CD4-positive, alpha-beta T cell (primary cell): Measurements from ENCODE around the gene TMEM132D. TPM values are rescaled to one million over a fixed set of nuclear protein-coding genes. Genes with fewer than 3 reads are reported as not detected.

ENCODE experiments used
- ATAC-seq: fragments of 200-7000 bp; cut with Tn5 transposase; one replicate; pipeline ENCODE4 v1.10.0; 2022; ENCODE audit warnings: mild to moderate bottlenecking; ENCODE audit not compliant: poor library complexity
- CTCF ChIA-PET: fragments of 350-600 bp; sonication (Branson Sonifier 250); formaldehyde crosslinking; loops from one replicate; lab custom pipeline; 2021; ENCODE audit warnings: antibody characterized with exemption, inconsistent platforms; lab: Charles Lee
- POLR2A ChIA-PET: fragments of 350-600 bp; sonication (Branson Sonifier 250); formaldehyde crosslinking; loops from one replicate; lab custom pipeline; 2021; ENCODE audit warnings: antibody characterized with exemption, inconsistent platforms; lab: Charles Lee
- DNase-seq, 14 experiments: peaks; one replicate each; pipeline ENCODE4 v3.0.0-alpha.2; 2013 to 2020; ENCODE audit warnings: mixed read lengths in 2 of 14
- H3K27ac ChIP-seq, 2 donors: one replicate each; pipeline versions ENCODE4 v1.5.1 to v1.7.0; 2013; ENCODE audit warnings: low read length in 2 of 2, low read depth in 1 of 2, mild to moderate bottlenecking in 1 of 2
- H3K27me3 ChIP-seq, 2 experiments: 1 replicate in 1 of 2; 2 replicates in 1 of 2; pipeline versions ENCODE4 v1.6.1 to v1.7.0; 2013; ENCODE audit warnings: low read length in 2 of 2, control low read depth in 1 of 2, mild to moderate bottlenecking in 1 of 2, moderate library complexity in 1 of 2; ENCODE audit not compliant: insufficient read depth in 2 of 2, control insufficient read depth in 1 of 2
- H3K36me3 ChIP-seq: one replicate; pipeline ENCODE4 v1.6.1; 2013; ENCODE audit warnings: low read length, control low read depth; ENCODE audit not compliant: insufficient read depth
- H3K4me1 ChIP-seq: one replicate; pipeline ENCODE4 v1.6.1; 2013; ENCODE audit warnings: low read length, control low read depth; ENCODE audit not compliant: insufficient read depth
- H3K4me3 ChIP-seq: one replicate; pipeline ENCODE4 v1.5.1; 2013; ENCODE audit warnings: mild to moderate bottlenecking, low read length, moderate library complexity
- H3K9me3 ChIP-seq, 2 experiments: 1 replicate in 1 of 2; 2 replicates in 1 of 2; pipeline versions ENCODE4 v1.6.1 to v1.7.0; 2013; ENCODE audit warnings: low read length in 2 of 2, mild to moderate bottlenecking in 2 of 2, control low read depth in 1 of 2, moderate library complexity in 1 of 2; ENCODE audit not compliant: control insufficient read depth in 1 of 2, insufficient read depth in 1 of 2
- H3K27ac Mint-ChIP-seq: one replicate; pipeline ENCODE4 v1.8.0; 2020; ENCODE audit warnings: mixed read lengths
- H3K27me3 Mint-ChIP-seq: one replicate; pipeline ENCODE4 v1.8.0; 2021; ENCODE audit warnings: mixed read lengths
- H3K36me3 Mint-ChIP-seq: one replicate; pipeline ENCODE4 v1.8.0; 2021; ENCODE audit warnings: low read depth, mixed read lengths
- H3K4me1 Mint-ChIP-seq: one replicate; pipeline ENCODE4 v1.8.0; 2021; ENCODE audit warnings: low read depth, mixed read lengths
- H3K4me3 Mint-ChIP-seq: one replicate; pipeline ENCODE4 v1.8.0; 2020; ENCODE audit warnings: mild to moderate bottlenecking, mixed read lengths
- H3K9me3 Mint-ChIP-seq: one replicate; pipeline ENCODE4 v1.8.0; 2020; ENCODE audit warnings: mixed read lengths
- intact Hi-C, 2 experiments: fragments of 100-400 bp; cut with DNase I in 1 of 2; cut with micrococcal nuclease in 1 of 2; formaldehyde crosslinking; loops; one replicate each; pipeline versions ENCODE4 v1.15.1 to v1.9.0; 2023 to 2025; cut with DNase I, micrococcal nuclease
- total RNA-seq, 174 experiments: library from RNA in 2 of 174; stranded (reverse) in 2 of 174; gene quantifications; one replicate each; pipeline ENCODE4 v1.2.3 and lab custom pipeline; 2021 to 2026
- TF ChIP-seq, protein P1 (sequence below): fragments of 200-600 bp; IDR thresholded peaks from one replicate; pipeline ENCODE4 v1.8.0; 2022; ENCODE audit warnings: antibody characterized with exemption, mild to moderate bottlenecking

The TMEM132D gene
- total RNA-seq, 2 experiments from 2014 or later, result not detected

DNA sequence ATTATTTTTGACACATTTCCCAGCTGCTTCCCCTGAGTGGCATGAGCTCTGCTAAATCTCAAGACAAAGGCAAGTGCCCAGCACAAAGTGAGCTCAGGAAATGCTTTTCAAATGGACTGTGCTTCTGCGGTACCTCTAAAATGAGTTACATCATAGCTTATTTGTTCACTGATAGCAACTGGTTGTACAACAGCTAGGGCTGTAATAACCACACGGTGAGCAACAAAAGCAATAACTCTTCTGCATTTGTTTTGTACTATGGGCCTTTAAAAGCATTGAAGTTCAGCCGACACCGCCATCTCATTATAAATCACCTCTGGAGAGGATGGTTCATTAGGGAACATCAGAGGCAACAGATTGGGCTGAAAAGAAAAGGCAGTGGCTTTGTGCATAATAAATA lies 575.6 kb downstream of the TMEM132D start:
- intact Hi-C loops, result no loop called here
- H3K36me3 Mint-ChIP-seq, result no peaks in the 10 kb centered on the region

DNA sequence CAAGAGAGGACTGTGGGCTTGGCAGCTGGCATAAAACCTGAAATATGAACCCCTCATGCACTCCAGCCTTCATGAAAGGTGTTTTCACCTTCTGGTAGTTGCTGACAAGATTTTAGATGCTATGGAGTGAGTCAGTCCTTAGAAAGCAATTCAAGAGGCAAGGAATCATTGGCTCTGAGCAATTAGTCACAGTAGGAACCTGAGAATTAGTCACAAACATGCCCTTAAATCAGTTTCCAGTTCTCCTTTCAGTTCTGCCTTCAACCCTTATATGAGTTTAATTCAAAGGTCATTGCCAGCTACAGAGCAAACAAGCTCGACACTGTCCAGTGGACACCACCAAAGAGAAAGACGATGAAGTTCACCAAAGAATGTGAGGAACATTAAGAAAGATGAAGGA lies 578.3 kb downstream of the TMEM132D start:
- DNase-seq (no peak), ATAC-seq (no peak)
- Histone ChIP-seq H3K9me3 (no peaks in the 10 kb centered on the region), H3K36me3 (no peaks in the 10 kb centered on the region), H3K27ac (no peak overlapping the region), H3K27me3 (no peaks in the 10 kb centered on the region), H3K4me1 (no peaks in the 10 kb centered on the region), H3K4me3 (no peak overlapping the region)
- intact Hi-C loops, result no loop called here
- H3K4me1 Mint-ChIP-seq, result no peaks in the 10 kb centered on the region
- no peaks in the 10 kb centered on the region for H3K36me3 Mint-ChIP-seq
- no peak overlapping the region for H3K4me3 Mint-ChIP-seq
- H3K27ac Mint-ChIP-seq, result no peak overlapping the region
- ChIA-PET CTCF (no interaction called here), POLR2A (no interaction called here)
- H3K9me3 Mint-ChIP-seq, result no peaks in the 10 kb centered on the region
- H3K27me3 Mint-ChIP-seq, result no peaks in the 10 kb centered on the region
- TF ChIP-seq, protein P1, sequence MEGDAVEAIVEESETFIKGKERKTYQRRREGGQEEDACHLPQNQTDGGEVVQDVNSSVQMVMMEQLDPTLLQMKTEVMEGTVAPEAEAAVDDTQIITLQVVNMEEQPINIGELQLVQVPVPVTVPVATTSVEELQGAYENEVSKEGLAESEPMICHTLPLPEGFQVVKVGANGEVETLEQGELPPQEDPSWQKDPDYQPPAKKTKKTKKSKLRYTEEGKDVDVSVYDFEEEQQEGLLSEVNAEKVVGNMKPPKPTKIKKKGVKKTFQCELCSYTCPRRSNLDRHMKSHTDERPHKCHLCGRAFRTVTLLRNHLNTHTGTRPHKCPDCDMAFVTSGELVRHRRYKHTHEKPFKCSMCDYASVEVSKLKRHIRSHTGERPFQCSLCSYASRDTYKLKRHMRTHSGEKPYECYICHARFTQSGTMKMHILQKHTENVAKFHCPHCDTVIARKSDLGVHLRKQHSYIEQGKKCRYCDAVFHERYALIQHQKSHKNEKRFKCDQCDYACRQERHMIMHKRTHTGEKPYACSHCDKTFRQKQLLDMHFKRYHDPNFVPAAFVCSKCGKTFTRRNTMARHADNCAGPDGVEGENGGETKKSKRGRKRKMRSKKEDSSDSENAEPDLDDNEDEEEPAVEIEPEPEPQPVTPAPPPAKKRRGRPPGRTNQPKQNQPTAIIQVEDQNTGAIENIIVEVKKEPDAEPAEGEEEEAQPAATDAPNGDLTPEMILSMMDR, result no peak

More for the DNA sequence above, 575.6 kb downstream of the TMEM132D start:
- H3K27me3 ChIP-seq, result no peaks in the 10 kb centered on the region
- H3K36me3 ChIP-seq, result no peaks in the 10 kb centered on the region
- DNase-seq (no peak), ATAC-seq (no peak)
- POLR2A ChIA-PET, result no interaction called here
- no peaks in the 10 kb centered on the region for H3K4me1 Mint-ChIP-seq
- no peak overlapping the region for H3K4me3 ChIP-seq
- no peaks in the 10 kb centered on the region for H3K27me3 Mint-ChIP-seq
- CTCF ChIA-PET, result interaction anchor here (0.6 kb wide), 1 partner anchor 23 kb away, joined by 4 read pairs; no protein-coding TSS in a partner anchor
- no peak overlapping the region for H3K27ac Mint-ChIP-seq
- peaks cover 2% of the 10 kb centered on the region for H3K9me3 Mint-ChIP-seq
- no peaks in the 10 kb centered on the region for H3K4me1 ChIP-seq
- no peaks in the 10 kb centered on the region for H3K9me3 ChIP-seq
- no peak overlapping the region for H3K27ac ChIP-seq
- no peak overlapping the region for H3K4me3 Mint-ChIP-seq
- TF ChIP-seq, protein P1, result no peak

DNA sequence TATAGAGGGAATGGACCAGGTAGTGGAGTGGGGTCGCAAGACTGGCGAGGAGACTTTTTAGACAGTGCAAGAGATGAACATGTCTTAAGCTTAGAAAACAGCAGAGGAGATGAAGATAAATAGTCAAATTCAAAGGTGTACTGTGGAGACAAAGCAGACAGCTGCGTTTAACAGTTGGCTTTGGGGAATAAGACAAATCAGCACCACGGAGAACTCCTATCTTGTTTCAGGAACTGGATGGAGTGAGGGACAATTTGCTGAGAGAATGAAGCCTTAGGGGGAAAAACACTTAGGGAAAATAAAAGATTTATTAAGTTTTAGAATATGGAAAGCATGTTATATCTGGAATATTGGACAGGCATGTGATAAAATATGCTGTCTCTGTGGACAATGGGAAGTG lies 591.8 kb downstream of the TMEM132D start:
- H3K4me3 ChIP-seq, result no peak overlapping the region
- H3K36me3 ChIP-seq, result no peaks in the 10 kb centered on the region
- H3K9me3 ChIP-seq, result peaks cover 0 to 11% of the 10 kb centered on the region in 2 experiments
- no peaks in the 10 kb centered on the region for H3K27me3 Mint-ChIP-seq
- no peak for ATAC-seq
- H3K4me3 Mint-ChIP-seq, result no peak overlapping the region
- no peaks in the 10 kb centered on the region for H3K36me3 Mint-ChIP-seq
- no peaks in the 10 kb centered on the region for H3K4me1 ChIP-seq
- TF ChIP-seq, protein P1, result no peak
- no peaks in the 10 kb centered on the region for H3K27me3 ChIP-seq
- intact Hi-C loops, result no loop called here
- H3K9me3 Mint-ChIP-seq, result peaks cover 17% of the 10 kb centered on the region
- ChIA-PET CTCF (no interaction called here), POLR2A (no interaction called here)
- no peaks in the 10 kb centered on the region for H3K4me1 Mint-ChIP-seq
- no peak overlapping the region for H3K27ac Mint-ChIP-seq
- DNase-seq, result no peak
- H3K27ac ChIP-seq, result no peak overlapping the region
